C4-2B (cell line): Measurements from ENCODE around the gene USHBP1.

ENCODE experiments used
- ZFX ChIP-seq: fragments of 450-650 bp; IDR thresholded peaks from 2 replicates; pipeline ENCODE4 v1.6.1; 2017
- TF ChIP-seq, protein P1 (sequence below): fragments of 450-650 bp; conservative IDR thresholded peaks from 2 replicates; pipeline ENCODE4 v1.5.1; 2017; ENCODE audit warnings: mild to moderate bottlenecking

DNA sequence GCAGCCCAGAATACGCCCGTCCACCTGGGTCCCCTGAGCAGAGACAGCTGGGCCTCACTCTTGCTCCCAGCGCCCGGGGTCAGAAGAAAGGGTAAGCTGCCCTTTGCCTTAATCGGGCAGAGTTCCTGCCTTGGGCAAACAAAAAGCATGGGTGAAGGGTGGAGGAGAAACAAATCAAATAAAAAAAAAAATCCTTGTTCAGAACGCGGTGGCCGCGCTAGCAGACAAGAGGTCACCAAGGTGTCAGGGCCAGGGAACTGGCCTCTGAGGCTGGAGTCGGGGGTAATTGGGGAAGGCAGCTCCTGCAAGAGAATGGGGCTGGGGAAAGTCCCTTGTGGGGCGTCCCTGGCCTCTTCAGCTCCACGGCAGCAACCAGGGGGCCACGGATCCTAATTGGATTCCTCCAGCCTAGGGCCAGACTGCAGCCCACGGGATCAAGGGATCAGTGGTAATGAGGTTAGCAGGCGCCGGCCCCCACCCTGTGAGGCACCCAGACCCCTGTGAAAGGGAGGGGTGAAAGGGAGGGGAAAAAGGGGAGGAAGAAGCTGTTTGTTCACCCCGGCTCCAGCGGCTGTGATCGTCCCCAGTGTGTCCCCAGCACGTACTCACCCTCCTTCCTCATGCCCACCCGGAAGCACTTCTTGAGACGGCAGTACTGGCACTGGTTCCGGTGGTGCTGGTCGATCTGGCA, 24.3 kb downstream of the USHBP1 start:
- TF ChIP-seq, protein P1, sequence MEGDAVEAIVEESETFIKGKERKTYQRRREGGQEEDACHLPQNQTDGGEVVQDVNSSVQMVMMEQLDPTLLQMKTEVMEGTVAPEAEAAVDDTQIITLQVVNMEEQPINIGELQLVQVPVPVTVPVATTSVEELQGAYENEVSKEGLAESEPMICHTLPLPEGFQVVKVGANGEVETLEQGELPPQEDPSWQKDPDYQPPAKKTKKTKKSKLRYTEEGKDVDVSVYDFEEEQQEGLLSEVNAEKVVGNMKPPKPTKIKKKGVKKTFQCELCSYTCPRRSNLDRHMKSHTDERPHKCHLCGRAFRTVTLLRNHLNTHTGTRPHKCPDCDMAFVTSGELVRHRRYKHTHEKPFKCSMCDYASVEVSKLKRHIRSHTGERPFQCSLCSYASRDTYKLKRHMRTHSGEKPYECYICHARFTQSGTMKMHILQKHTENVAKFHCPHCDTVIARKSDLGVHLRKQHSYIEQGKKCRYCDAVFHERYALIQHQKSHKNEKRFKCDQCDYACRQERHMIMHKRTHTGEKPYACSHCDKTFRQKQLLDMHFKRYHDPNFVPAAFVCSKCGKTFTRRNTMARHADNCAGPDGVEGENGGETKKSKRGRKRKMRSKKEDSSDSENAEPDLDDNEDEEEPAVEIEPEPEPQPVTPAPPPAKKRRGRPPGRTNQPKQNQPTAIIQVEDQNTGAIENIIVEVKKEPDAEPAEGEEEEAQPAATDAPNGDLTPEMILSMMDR, result no peak
- 0 out of 2 replicates have a peak, but pooled peaks have one; percentile 7 for TF ChIP-seq ZFX
